ENCODE measurements around the gene EMILIN2.

DNA sequence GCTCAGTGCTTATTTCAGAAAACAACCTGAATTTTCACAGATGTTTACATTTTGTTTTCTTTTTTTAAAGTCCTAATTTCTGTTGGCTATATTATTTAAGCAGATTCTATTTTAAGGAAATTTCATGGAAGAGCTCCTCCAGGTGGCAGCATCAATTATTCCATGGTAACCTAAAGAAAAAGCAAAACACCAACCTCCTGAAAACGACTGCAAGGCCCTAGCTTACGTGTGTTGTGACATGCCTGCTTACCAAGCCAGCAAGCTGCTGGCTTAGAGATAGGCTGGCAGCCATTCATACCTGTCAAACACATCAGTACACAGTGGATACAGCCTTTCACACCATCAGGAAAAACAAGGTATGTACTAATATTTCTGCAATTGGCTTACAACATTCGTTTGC lies 101.2 kb downstream of the EMILIN2 start:
- TF ChIP-seq POLR2AphosphoS5 (IDR thresholded peaks at IDR 0.05), result no peak
- TF ChIP-seq, protein P1, sequence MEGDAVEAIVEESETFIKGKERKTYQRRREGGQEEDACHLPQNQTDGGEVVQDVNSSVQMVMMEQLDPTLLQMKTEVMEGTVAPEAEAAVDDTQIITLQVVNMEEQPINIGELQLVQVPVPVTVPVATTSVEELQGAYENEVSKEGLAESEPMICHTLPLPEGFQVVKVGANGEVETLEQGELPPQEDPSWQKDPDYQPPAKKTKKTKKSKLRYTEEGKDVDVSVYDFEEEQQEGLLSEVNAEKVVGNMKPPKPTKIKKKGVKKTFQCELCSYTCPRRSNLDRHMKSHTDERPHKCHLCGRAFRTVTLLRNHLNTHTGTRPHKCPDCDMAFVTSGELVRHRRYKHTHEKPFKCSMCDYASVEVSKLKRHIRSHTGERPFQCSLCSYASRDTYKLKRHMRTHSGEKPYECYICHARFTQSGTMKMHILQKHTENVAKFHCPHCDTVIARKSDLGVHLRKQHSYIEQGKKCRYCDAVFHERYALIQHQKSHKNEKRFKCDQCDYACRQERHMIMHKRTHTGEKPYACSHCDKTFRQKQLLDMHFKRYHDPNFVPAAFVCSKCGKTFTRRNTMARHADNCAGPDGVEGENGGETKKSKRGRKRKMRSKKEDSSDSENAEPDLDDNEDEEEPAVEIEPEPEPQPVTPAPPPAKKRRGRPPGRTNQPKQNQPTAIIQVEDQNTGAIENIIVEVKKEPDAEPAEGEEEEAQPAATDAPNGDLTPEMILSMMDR (IDR thresholded peaks at IDR 0.05 in 8 of 11, conservative IDR thresholded peaks at IDR 0.05 in 3 of 11), result peak in 1 of 11 experiments; percentile 27

Data from spleen (tissue), 7 donors.